ENCODE data around the gene RHOV. TPM values are rescaled to one million over a fixed set of nuclear protein-coding genes. Genes with fewer than 3 reads are reported as not detected.

The RHOV gene
- total RNA-seq, 1 experiment from 2014 or later: 6.0 TPM

DNA sequence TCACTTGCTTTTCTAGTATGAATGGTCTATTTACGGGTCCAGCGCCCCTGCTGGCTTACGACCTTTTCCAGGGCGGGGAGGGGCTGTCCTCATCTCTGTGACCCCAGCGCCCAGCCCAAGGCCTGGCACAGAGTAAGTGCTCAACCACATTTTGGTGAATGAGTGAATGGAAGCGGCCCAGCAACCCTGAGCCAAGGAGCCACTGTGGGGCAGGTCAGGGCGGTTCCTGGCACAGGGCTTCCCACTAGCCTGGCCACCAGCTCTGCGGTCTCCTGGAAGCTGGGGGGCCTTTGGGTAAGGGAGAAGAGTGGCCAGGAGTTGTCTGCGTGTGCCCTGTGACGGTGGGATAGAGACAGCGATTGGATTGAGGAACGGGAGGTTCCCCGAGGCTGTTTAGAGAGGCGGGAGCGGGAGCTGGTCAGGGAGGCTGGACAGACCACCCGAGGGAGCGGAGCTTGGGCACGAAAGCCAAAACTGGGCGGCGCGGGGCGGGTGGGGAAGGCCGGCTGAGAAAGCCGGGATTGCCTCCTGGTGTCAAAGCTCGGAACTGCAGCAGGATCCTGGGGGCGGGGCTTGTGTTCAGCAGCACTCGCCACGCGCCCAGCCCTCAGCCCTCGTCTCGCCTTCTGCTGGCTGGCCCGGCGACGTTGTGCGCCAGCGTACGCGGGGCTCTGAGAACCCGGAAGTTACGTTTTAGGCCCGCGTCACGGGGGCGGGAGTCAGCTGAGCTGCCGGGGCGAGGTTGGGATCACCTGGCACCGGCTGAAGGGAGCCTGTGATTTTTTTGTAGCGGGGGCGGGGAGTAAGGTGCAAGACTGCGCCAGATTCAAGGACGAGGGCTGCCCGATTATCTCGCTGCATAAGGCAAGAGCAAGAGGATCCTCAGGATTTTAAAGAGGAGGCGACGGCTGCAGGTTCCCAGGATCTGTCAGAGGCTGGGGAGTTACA, 20.0 kb upstream of the RHOV start, which contains the start of gene VPS18 (continued):
- TF ChIP-seq, protein P1, sequence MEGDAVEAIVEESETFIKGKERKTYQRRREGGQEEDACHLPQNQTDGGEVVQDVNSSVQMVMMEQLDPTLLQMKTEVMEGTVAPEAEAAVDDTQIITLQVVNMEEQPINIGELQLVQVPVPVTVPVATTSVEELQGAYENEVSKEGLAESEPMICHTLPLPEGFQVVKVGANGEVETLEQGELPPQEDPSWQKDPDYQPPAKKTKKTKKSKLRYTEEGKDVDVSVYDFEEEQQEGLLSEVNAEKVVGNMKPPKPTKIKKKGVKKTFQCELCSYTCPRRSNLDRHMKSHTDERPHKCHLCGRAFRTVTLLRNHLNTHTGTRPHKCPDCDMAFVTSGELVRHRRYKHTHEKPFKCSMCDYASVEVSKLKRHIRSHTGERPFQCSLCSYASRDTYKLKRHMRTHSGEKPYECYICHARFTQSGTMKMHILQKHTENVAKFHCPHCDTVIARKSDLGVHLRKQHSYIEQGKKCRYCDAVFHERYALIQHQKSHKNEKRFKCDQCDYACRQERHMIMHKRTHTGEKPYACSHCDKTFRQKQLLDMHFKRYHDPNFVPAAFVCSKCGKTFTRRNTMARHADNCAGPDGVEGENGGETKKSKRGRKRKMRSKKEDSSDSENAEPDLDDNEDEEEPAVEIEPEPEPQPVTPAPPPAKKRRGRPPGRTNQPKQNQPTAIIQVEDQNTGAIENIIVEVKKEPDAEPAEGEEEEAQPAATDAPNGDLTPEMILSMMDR (IDR thresholded peaks at IDR 0.05 in 2 of 3, conservative IDR thresholded peaks at IDR 0.05 in 1 of 3; ENCODE audit: borderline replicate concordance in 1 of 3, insufficient read depth in 1 of 3, low read depth in 2 of 3, low read length in 2 of 3): peak; percentile 70 to 89 (median 81)
- TF ChIP-seq POLR2AphosphoS5 (IDR thresholded peaks at IDR 0.05; ENCODE audit: low read depth, low read length): peak; percentile 77
- TF ChIP-seq SRF (IDR thresholded peaks at IDR 0.05; ENCODE audit: low read depth): peak; percentile 85
- TF ChIP-seq POLR2A (IDR thresholded peaks at IDR 0.05; ENCODE audit: borderline replicate concordance, extremely low read depth, insufficient read depth, insufficient read length): peak; percentile 67
- TF ChIP-seq EGR1 (IDR thresholded peaks at IDR 0.05; ENCODE audit: low read depth): peak; percentile 93
- peak; percentile 70 for TF ChIP-seq CBX3 (IDR thresholded peaks at IDR 0.05; ENCODE audit: low read depth)

DNA sequence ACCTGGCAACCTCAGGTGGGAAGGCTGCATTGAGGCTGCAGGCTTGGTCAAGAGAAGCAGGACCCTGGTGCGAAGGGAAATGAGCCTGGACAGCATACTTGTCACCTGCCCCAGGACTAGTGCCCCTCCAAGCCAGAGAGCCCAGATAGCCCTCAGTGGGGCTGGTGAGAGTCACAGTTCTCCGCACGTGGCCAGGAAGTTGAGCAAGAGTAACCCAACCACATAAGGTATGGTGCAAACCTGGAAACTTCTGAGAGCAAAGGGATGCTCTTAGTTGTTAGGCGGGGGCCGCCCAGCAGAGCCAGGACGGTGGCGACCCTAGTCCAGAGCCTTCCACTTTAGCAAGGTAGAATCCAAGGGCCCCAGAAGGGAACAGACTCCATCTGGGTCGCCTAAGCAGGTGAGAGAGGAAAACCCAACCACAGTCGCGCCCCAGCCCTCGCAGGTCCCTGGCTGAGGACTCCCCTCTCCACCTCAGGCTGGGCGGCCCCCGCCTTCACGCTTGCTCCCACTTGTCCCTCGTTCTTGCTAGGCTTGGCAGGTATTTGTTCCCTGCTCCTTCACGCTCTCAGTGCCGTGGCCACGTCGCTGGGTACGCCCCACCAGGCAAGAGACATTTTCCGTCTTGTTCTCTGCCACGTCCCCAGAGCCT, 19.1 kb upstream of the RHOV start:
- no TSS peak for BruUV-seq (replicated peaks)
- TF ChIP-seq ELF1 (IDR thresholded peaks at IDR 0.05; ENCODE audit: borderline replicate concordance, low read depth) (no peak), ZNF274 (IDR thresholded peaks at IDR 0.05; ENCODE audit: low read depth, low read length) (no peak), EGR1 (IDR thresholded peaks at IDR 0.05; ENCODE audit: low read depth) (no peak), YY1 (IDR thresholded peaks at IDR 0.05; ENCODE audit: extremely low read depth, insufficient replicate concordance, low read depth, low read length) (no peak), ZFX (IDR thresholded peaks at IDR 0.05) (no peak), FOSL1 (IDR thresholded peaks at IDR 0.05; ENCODE audit: low read depth) (no peak), TCF7L2 (IDR thresholded peaks at IDR 0.05; ENCODE audit: borderline replicate concordance, extremely low read depth, insufficient read depth, insufficient read length) (no peak), EZH2phosphoT487 (IDR thresholded peaks at IDR 0.05; ENCODE audit: borderline replicate concordance) (no peak), CEBPB (IDR thresholded peaks at IDR 0.05; ENCODE audit: low read depth) (no peak)
- TF ChIP-seq, protein P1 (IDR thresholded peaks at IDR 0.05 in 2 of 3, conservative IDR thresholded peaks at IDR 0.05 in 1 of 3; ENCODE audit: borderline replicate concordance in 1 of 3, insufficient read depth in 1 of 3, low read depth in 2 of 3, low read length in 2 of 3): no peak

More for the DNA sequence above, 19.1 kb upstream of the RHOV start:
- Histone ChIP-seq H3K27ac (ENCODE audit: low read depth, low read length) (peak overlapping the region; percentile 7; the same call in 1 of the 2 replicates), H3K36me3 (ENCODE audit: control insufficient read depth in 1 of 2, insufficient read depth in 2 of 2, low read length in 2 of 2) (peaks cover 0 to 4% of the 10 kb centered on the region in 2 experiments; a peak in 1 of 4 replicates), H3K9me3 (ENCODE audit: control insufficient read depth in 1 of 2, insufficient read depth in 1 of 2, low read depth in 1 of 2, low read length in 2 of 2) (no peaks in the 10 kb centered on the region), H3K27me3 (ENCODE audit: insufficient read depth, low read length) (no peaks in the 10 kb centered on the region), H3K4me1 (ENCODE audit: control insufficient read depth in 1 of 2, insufficient read depth in 2 of 2, low read length in 2 of 2) (peaks cover 7 to 26% of the 10 kb centered on the region in 2 experiments; a peak in 3 of 4 replicates), H3K9me2 (ENCODE audit: insufficient read depth) (no peaks in the 10 kb centered on the region), H3K9ac (ENCODE audit: low read length) (no peak overlapping the region), H4K20me1 (ENCODE audit: insufficient read depth) (no peaks in the 10 kb centered on the region), H3K4me2 (ENCODE audit: low read length) (peak overlapping the region; percentile 97; the same call in 1 of the 2 replicates), H3K4me3 (replicated peaks in 1 of 2; ENCODE audit: low read depth in 1 of 2, low read length in 2 of 2) (no peak overlapping the region), H2AFZ (ENCODE audit: low read depth, low read length, poor library complexity, severe bottlenecking) (peak overlapping the region; percentile 85), H3K79me2 (ENCODE audit: insufficient read depth, low read length) (peaks cover 21% of the 10 kb centered on the region)
- intact Hi-C loops (cut with micrococcal nuclease): loop anchor here (5.0 kb wide), 1 partner anchor 301 kb away; the partner anchor contains the start of gene KNL1
- ChIA-PET RAD21 (ENCODE audit: low non-redundant PET in 1 of 2, low total read pairs in 2 of 2, uncharacterized antibody in 2 of 2, unreplicated experiment in 2 of 2) (interaction anchor here (1.0 to 2.4 kb wide), 5 partner anchors 20 to 108 kb away, joined by 3 to 21 read pairs (median 8); partner anchors contain the start of gene RHOV (in 1 of the 2)), POLR2A (interaction anchor here (1.0 to 2.4 kb wide), 4 partner anchors 17 to 214 kb away, joined by 4 to 34 read pairs (median 6); no protein-coding TSS in a partner anchor), CTCF (interaction anchor here (0.6 to 5.4 kb wide), 16 partner anchors 13 to 614 kb away, joined by 3 to 166 read pairs (median 10); partner anchors contain the start of gene RHOV)
- DNase-seq (ENCODE audit: low read depth, low spot score) (no peak), ATAC-seq (no peak)
